Measurements from ENCODE around the gene LEFTY2. TPM values are rescaled to one million over a fixed set of nuclear protein-coding genes. Genes with fewer than 3 reads are reported as not detected.
A peak's percentile ranks its signal among the peaks of the same experiment; 100 is the strongest.

LEFTY2 gene
- total RNA-seq, 2 donors from 2014 or later = not detected

DNA sequence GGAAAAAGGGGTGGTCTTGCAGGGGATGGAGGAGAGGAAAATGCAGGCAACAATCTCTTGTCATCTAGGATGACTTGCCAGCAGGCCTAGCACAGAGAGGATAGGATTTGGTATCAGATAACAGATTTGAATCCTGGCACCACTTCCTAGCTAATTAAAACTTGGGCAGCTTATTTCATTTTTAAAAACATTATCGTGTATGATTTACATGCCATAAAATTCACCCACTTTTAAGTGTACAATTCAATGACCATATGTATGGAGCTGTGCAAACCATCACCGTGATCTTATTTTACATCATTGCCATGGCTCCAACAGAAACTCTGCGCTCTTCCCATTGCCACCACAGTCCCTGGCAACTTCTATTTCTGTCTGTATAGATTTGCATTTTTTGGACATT is 23.9 kb downstream of the LEFTY2 start:
- Mint-ChIP-seq H3K27me3 (ENCODE audit: low read depth) (no peaks in the 10 kb centered on the region), H3K4me3 (no peak overlapping the region), H3K4me1 (ENCODE audit: low read depth) (peaks cover 29% of the 10 kb centered on the region), H3K9me3 (no peaks in the 10 kb centered on the region), H3K27ac (no peak overlapping the region), H3K36me3 (ENCODE audit: insufficient read depth in 2 of 2) (peaks cover 5 to 13% of the 10 kb centered on the region in 2 donors)
- no peak for DNase-seq
- no peak for ATAC-seq (replicated peaks in 1 of 2)

DNA sequence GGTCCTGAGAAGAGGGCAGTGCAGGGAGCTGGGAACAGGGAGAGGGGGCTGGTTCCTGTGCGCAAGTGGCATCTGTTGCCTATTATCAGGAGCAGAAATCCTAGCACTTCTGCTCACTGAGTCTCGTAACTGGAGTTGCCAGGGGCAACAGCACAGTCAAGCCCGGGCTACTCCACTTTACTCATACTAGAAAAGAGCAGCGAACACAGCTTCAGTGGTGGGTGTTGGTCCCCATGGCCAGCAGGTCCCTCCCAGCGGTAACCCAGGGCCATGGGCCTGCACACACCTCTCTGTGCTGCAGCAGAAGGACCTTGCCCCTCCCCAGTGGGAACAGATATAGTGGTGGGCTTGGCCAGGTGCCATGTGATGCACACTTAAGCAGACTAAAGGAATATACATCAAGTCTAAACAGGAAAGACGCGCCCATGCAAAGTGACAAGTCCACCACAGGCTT is 25.5 kb downstream of the LEFTY2 start:
- H3K4me1 Mint-ChIP-seq (ENCODE audit: low read depth) = peaks cover 17% of the 10 kb centered on the region
- no peaks in the 10 kb centered on the region for H3K9me3 Mint-ChIP-seq
- ATAC-seq (replicated peaks in 1 of 2) (no peak), DNase-seq (no peak)
- H3K27me3 Mint-ChIP-seq (ENCODE audit: low read depth) = no peaks in the 10 kb centered on the region
- no peak overlapping the region for H3K4me3 Mint-ChIP-seq
- peaks cover 5 to 9% of the 10 kb centered on the region in 2 donors for H3K36me3 Mint-ChIP-seq (ENCODE audit: insufficient read depth in 2 of 2)
- H3K27ac Mint-ChIP-seq = peak overlapping the region; percentile 17

GRCh38 chr1:225914947-225915346 is 26.1 kb downstream of the LEFTY2 start:
- no peak overlapping the region for H3K4me3 Mint-ChIP-seq
- no peak for ATAC-seq (replicated peaks in 1 of 2)

DNA sequence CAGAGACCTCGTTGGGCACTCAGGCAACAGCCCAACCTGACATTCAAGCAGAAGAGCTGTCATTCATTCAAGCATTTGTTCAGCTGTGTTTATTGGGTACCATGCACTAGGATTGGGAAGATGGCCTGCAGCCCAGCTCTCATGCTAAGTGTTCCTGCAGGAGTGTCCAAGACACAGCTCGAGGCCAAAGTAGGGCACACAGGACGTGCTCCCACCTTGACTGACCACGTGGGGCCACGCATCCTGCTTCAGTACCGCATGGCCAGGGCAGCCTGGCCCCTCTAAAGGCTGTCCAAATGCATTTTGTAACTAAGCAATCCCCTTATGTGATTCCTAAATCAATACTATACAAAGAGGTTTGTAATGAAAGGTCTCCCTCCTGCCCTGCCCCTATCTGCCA is 26.6 kb downstream of the LEFTY2 start:
- no peak overlapping the region for H3K4me3 Mint-ChIP-seq
- no peak for ATAC-seq (replicated peaks in 1 of 2)
- no peak overlapping the region for H3K27ac Mint-ChIP-seq

More at GRCh38 chr1:225914947-225915346, 26.1 kb downstream of the LEFTY2 start:
- peak overlapping the region; percentile 17 for H3K27ac Mint-ChIP-seq
- peaks cover 16% of the 10 kb centered on the region for H3K4me1 Mint-ChIP-seq (ENCODE audit: low read depth)
- H3K9me3 Mint-ChIP-seq = no peaks in the 10 kb centered on the region
- DNase-seq = no peak
- H3K27me3 Mint-ChIP-seq (ENCODE audit: low read depth) = no peaks in the 10 kb centered on the region
- H3K36me3 Mint-ChIP-seq (ENCODE audit: insufficient read depth in 2 of 2) = peaks cover 5 to 7% of the 10 kb centered on the region in 2 donors

DNA sequence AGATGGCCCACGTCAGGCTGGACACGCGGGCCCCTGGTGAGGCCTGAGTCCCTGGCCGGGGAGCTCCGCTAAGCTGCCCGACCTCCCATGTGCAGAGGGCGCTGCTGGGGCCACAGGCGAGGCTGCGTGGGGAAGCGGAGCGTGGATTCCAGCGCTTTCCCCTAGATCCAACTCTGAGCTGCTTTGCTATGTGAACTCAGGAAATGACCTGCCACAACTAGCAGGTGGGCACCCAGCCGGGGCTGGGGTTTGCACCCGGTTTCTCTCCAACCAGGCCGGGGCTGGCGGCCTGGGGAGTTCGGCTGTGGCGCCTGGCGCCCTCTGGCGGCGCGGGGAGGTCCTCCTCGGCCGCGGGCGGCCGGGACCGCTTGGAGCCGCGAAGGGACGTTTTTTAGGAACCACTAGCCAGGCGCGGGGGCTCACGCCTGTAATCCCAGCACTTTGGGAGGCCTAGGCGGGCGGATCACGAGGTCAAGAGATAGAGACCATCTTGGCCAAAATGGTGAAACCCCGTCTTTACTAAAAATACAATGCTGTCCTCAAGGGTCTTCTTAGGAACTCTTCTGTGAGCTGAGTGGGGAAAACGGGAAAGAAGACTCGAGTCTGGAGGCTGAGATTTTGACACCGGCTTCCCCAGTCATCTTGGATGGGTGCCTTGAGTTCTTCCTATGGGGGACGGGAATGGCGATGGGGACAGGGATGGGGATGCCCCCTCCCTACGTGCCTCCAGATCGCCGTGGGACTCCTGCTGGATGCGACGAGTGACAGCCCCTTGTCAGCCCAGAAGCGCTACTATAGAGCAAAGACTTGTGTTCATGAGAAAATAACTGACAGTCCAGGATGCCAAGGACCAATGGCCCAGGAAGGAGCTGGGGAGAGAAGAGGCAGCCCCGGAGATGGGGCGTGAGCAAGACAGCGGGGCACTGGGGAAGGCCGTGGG is 29.6 kb downstream of the LEFTY2 start:
- Mint-ChIP-seq H3K27ac (no peak overlapping the region), H3K4me1 (ENCODE audit: low read depth) (peaks cover 15% of the 10 kb centered on the region), H3K4me3 (peak overlapping the region in 1 of 2 donors; percentile 9), H3K36me3 (ENCODE audit: insufficient read depth in 2 of 2) (no peaks in the 10 kb centered on the region), H3K27me3 (ENCODE audit: low read depth) (no peaks in the 10 kb centered on the region), H3K9me3 (no peaks in the 10 kb centered on the region)
- ATAC-seq (replicated peaks in 1 of 2) (peak; percentile 92), DNase-seq (peak; percentile 75 to 85)

More for the DNA sequence above, 26.6 kb downstream of the LEFTY2 start:
- Mint-ChIP-seq H3K36me3 (ENCODE audit: insufficient read depth in 2 of 2) (peaks cover 2 to 3% of the 10 kb centered on the region in 2 donors), H3K27me3 (ENCODE audit: low read depth) (no peaks in the 10 kb centered on the region), H3K9me3 (no peaks in the 10 kb centered on the region), H3K4me1 (ENCODE audit: low read depth) (peaks cover 16% of the 10 kb centered on the region)
- DNase-seq = no peak

DNA sequence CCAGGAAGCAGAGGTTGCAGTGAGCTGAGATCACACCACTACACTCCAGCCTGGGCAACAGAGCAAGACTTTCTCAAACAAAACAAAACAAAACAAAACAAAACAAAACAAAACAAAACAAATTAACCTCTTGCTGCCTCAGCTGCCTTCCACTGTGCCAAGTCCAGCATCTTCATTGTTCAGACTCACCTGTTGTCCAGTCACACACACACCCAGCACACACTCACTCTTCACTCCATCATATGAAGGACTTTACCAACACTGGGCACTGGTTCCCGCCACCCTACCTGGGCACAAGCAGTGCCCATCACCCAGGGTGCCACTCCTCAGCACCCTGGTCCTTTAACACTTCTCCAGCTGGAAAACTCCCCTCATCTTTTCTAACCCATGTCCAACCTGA is 31.5 kb downstream of the LEFTY2 start:
- H3K4me3 Mint-ChIP-seq = no peak overlapping the region
- H3K9me3 Mint-ChIP-seq = no peaks in the 10 kb centered on the region
- H3K27ac Mint-ChIP-seq = no peak overlapping the region
- H3K36me3 Mint-ChIP-seq (ENCODE audit: insufficient read depth in 2 of 2) = no peaks in the 10 kb centered on the region
- H3K27me3 Mint-ChIP-seq (ENCODE audit: low read depth) = no peaks in the 10 kb centered on the region
- peaks cover 23% of the 10 kb centered on the region for H3K4me1 Mint-ChIP-seq (ENCODE audit: low read depth)
- DNase-seq = no peak
- no peak for ATAC-seq (replicated peaks in 1 of 2)

DNA sequence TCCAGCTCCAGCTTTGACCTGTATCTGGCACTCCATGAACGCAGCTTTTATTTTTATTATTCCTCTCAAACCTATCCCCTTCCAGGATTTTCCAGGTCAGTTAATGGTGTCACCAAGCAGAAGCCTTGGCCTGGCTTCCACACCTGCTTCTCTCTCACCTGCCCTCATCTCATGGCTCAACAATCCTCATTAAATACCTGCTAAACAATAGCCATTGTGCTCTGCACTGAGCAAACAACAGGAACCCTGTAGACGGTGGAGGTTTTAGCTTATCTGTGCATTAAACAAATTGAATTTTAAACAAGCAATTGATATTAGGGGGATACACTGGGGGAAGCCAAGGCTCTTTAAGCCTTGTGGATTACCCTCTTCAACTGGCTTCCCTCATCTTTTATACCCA is 32.2 kb downstream of the LEFTY2 start:
- no peaks in the 10 kb centered on the region for H3K27me3 Mint-ChIP-seq (ENCODE audit: low read depth)
- H3K9me3 Mint-ChIP-seq = no peaks in the 10 kb centered on the region
- no peaks in the 10 kb centered on the region for H3K36me3 Mint-ChIP-seq (ENCODE audit: insufficient read depth in 2 of 2)
- no peak overlapping the region for H3K4me3 Mint-ChIP-seq
- ATAC-seq (replicated peaks in 1 of 2) (no peak), DNase-seq (no peak)
- H3K27ac Mint-ChIP-seq = peak overlapping the region; percentile 47
- H3K4me1 Mint-ChIP-seq (ENCODE audit: low read depth) = peaks cover 23% of the 10 kb centered on the region

GRCh38 chr1:225908013-225908640 is 32.9 kb downstream of the LEFTY2 start:
- no peak for ATAC-seq (replicated peaks in 1 of 2)
- H3K9me3 Mint-ChIP-seq = no peaks in the 10 kb centered on the region
- DNase-seq = no peak
- no peak overlapping the region for H3K27ac Mint-ChIP-seq
- peaks cover 23% of the 10 kb centered on the region for H3K4me1 Mint-ChIP-seq (ENCODE audit: low read depth)
- H3K4me3 Mint-ChIP-seq = no peak overlapping the region
- H3K27me3 Mint-ChIP-seq (ENCODE audit: low read depth) = no peaks in the 10 kb centered on the region
- no peaks in the 10 kb centered on the region for H3K36me3 Mint-ChIP-seq (ENCODE audit: insufficient read depth in 2 of 2)

DNA sequence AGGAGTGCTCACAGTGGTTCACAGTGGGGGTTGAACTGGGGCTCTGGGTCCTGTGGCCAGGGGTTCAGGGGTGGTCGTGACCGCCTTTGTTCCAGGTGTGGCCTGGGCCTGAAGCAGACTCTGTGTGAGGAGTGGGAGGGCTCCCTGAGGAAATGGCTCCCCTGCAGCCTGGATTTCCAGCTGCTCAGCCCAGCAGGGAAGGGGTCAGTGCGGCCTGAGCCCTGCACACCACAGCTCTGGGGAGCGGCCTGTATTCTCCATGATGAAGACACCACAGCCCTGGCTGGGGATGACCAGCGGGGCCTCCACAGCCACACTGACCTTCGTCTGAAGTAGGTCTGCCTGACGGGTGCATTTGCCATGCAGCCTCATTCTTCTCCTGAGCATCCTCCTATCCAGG is 33.7 kb downstream of the LEFTY2 start:
- Mint-ChIP-seq H3K36me3 (ENCODE audit: insufficient read depth in 2 of 2) (no peaks in the 10 kb centered on the region), H3K27ac (no peak overlapping the region), H3K4me1 (ENCODE audit: low read depth) (peaks cover 23% of the 10 kb centered on the region), H3K4me3 (no peak overlapping the region), H3K9me3 (no peaks in the 10 kb centered on the region), H3K27me3 (ENCODE audit: low read depth) (no peaks in the 10 kb centered on the region)
- ATAC-seq (replicated peaks in 1 of 2) (no peak), DNase-seq (no peak)

- Mint-ChIP-seq H3K9me3 (no peaks in the 10 kb centered on the region), H3K27me3 (ENCODE audit: low read depth) (no peaks in the 10 kb centered on the region), H3K4me1 (ENCODE audit: low read depth) (peaks cover 23% of the 10 kb centered on the region), H3K27ac (no peak overlapping the region), H3K4me3 (no peak overlapping the region), H3K36me3 (ENCODE audit: insufficient read depth in 2 of 2) (no peaks in the 10 kb centered on the region)
- no peak for ATAC-seq (replicated peaks in 1 of 2)
- DNase-seq = no peak
Observed at GRCh38 chr1:225906467-225906866, 34.6 kb downstream of the LEFTY2 start.

GRCh38 chr1:225903623-225904022 is 37.4 kb downstream of the LEFTY2 start:
- H3K9me3 Mint-ChIP-seq = no peaks in the 10 kb centered on the region
- no peaks in the 10 kb centered on the region for H3K27me3 Mint-ChIP-seq (ENCODE audit: low read depth)

GRCh38 chr1:225899044-225899925 is 41.7 kb downstream of the LEFTY2 start:
- H3K4me1 Mint-ChIP-seq (ENCODE audit: low read depth) = peaks cover 47% of the 10 kb centered on the region
- H3K36me3 Mint-ChIP-seq (ENCODE audit: insufficient read depth in 2 of 2) = peaks cover 0 to 2% of the 10 kb centered on the region in 2 donors
- DNase-seq (no peak), ATAC-seq (replicated peaks in 1 of 2) (no peak)
- no peaks in the 10 kb centered on the region for H3K27me3 Mint-ChIP-seq (ENCODE audit: low read depth)
- H3K9me3 Mint-ChIP-seq = no peaks in the 10 kb centered on the region
- H3K4me3 Mint-ChIP-seq = peak overlapping the region in 1 of 2 donors; percentile 10
- peak overlapping the region; percentile 55 for H3K27ac Mint-ChIP-seq

More at GRCh38 chr1:225903623-225904022, 37.4 kb downstream of the LEFTY2 start:
- Mint-ChIP-seq H3K4me3 (no peak overlapping the region), H3K36me3 (ENCODE audit: insufficient read depth in 2 of 2) (peaks cover 0 to 2% of the 10 kb centered on the region in 2 donors), H3K27ac (no peak overlapping the region), H3K4me1 (ENCODE audit: low read depth) (peaks cover 18% of the 10 kb centered on the region)
- ATAC-seq (replicated peaks in 1 of 2) = no peak
- no peak for DNase-seq

Measured in activated T-cell treated with anti-CD3 and anti-CD28 coated beads, Interleukin-2, amount 50 U/mL, for 72 hours (primary cell).